Astrocyte (in vitro differentiated cells and primary cell): ENCODE measurements around the gene PALB2. TPM values are rescaled to one million over a fixed set of nuclear protein-coding genes. Genes with fewer than 3 reads are reported as not detected.
"Not testable (repeated sequence)": the region's sequence is repeated elsewhere in the genome, so short reads cannot be mapped to it uniquely, and the experiment has no call there.

Experiments used
- DNase-seq: peaks from one replicate; pipeline ENCODE4 v3.0.0-alpha.2; 2010; ENCODE audit warnings: low read depth
- FAIRE-seq: peaks from 2 replicates; lab custom pipeline; 2011; peaks lifted over from hg19 to GRCh38; lab: Jason Lieb, UNC
- H2AFZ ChIP-seq: 2 replicates; pipeline ENCODE4 v1.6.0; 2012; ENCODE audit warnings: low read depth, low read length, inconsistent platforms
- H3K27ac ChIP-seq: 2 replicates; pipeline ENCODE4 v1.5.1; 2011; ENCODE audit warnings: low read depth, low read length, inconsistent platforms
- H3K27me3 ChIP-seq: 2 replicates; pipeline ENCODE4 v1.6.0; 2011; ENCODE audit warnings: low read length, inconsistent platforms; ENCODE audit not compliant: insufficient read depth
- H3K36me3 ChIP-seq: 2 replicates; pipeline ENCODE4 v1.5.1; 2011; ENCODE audit warnings: low read length, inconsistent platforms; ENCODE audit not compliant: insufficient read depth
- H3K4me1 ChIP-seq: 2 replicates; pipeline ENCODE4 v1.5.1; 2011; ENCODE audit warnings: low read length, inconsistent platforms; ENCODE audit not compliant: insufficient read depth
- H3K4me2 ChIP-seq: 2 replicates; pipeline ENCODE4 v1.6.0; 2012; ENCODE audit warnings: low read length, inconsistent platforms
- H3K4me3 ChIP-seq: 2 replicates; pipeline ENCODE4 v1.5.1; 2011; ENCODE audit warnings: low read depth, mild to moderate bottlenecking, low read length, inconsistent platforms; ENCODE audit not compliant: insufficient read depth
- H3K79me2 ChIP-seq: 2 replicates; pipeline ENCODE4 v1.6.0; 2012; ENCODE audit warnings: mild to moderate bottlenecking, low read length, inconsistent platforms; ENCODE audit not compliant: insufficient read depth
- H3K9ac ChIP-seq: 2 replicates; pipeline ENCODE4 v1.6.0; 2012; ENCODE audit warnings: mild to moderate bottlenecking, low read length, inconsistent platforms
- H3K9me3 ChIP-seq: 2 replicates; pipeline ENCODE4 v1.5.1; 2012; ENCODE audit warnings: low read depth, mild to moderate bottlenecking, low read length, inconsistent platforms; ENCODE audit not compliant: insufficient read depth
- H4K20me1 ChIP-seq: 2 replicates; pipeline ENCODE4 v1.6.0; 2012; ENCODE audit warnings: low read length, inconsistent platforms; ENCODE audit not compliant: insufficient read depth
- H3K27ac Mint-ChIP-seq: one replicate; pipeline ENCODE4 v1.8.0; 2021; ENCODE audit warnings: mild to moderate bottlenecking, mixed read lengths; ENCODE audit not compliant: unreplicated experiment
- H3K27me3 Mint-ChIP-seq: one replicate; pipeline ENCODE4 v1.8.0; 2021; ENCODE audit warnings: low read depth, mixed read lengths; ENCODE audit not compliant: unreplicated experiment
- H3K36me3 Mint-ChIP-seq: one replicate; pipeline ENCODE4 v1.8.0; 2021; ENCODE audit warnings: low read depth, mixed read lengths; ENCODE audit not compliant: unreplicated experiment
- H3K4me1 Mint-ChIP-seq: one replicate; pipeline ENCODE4 v1.8.0; 2021; ENCODE audit warnings: low read depth, mixed read lengths; ENCODE audit not compliant: unreplicated experiment
- H3K4me3 Mint-ChIP-seq: one replicate; pipeline ENCODE4 v1.8.0; 2021; ENCODE audit warnings: mild to moderate bottlenecking, moderate library complexity, mixed read lengths; ENCODE audit not compliant: unreplicated experiment
- H3K9me3 Mint-ChIP-seq: one replicate; pipeline ENCODE4 v1.8.0; 2021; ENCODE audit warnings: mild to moderate bottlenecking, mixed read lengths; ENCODE audit not compliant: unreplicated experiment
- EZH2 ChIP-seq: IDR thresholded peaks from 2 replicates; pipeline ENCODE4 v1.6.1; 2012; ENCODE audit warnings: mild to moderate bottlenecking, low read length, inconsistent platforms; ENCODE audit not compliant: insufficient read depth
- total RNA-seq: library from RNA; stranded (reverse); gene quantifications from 2 replicates; pipeline ENCODE4 v1.2.1, GENCODE V29; 2021
- TF ChIP-seq, protein P1 (sequence below): IDR thresholded peaks from 2 replicates; pipeline ENCODE4 v1.5.1; 2011; ENCODE audit warnings: low read depth, mild to moderate bottlenecking, inconsistent platforms, low read length, moderate library complexity; ENCODE audit not compliant: insufficient read depth

PALB2 gene
- total RNA-seq, 1 donor from 2014 or later = 12.8 TPM

DNA sequence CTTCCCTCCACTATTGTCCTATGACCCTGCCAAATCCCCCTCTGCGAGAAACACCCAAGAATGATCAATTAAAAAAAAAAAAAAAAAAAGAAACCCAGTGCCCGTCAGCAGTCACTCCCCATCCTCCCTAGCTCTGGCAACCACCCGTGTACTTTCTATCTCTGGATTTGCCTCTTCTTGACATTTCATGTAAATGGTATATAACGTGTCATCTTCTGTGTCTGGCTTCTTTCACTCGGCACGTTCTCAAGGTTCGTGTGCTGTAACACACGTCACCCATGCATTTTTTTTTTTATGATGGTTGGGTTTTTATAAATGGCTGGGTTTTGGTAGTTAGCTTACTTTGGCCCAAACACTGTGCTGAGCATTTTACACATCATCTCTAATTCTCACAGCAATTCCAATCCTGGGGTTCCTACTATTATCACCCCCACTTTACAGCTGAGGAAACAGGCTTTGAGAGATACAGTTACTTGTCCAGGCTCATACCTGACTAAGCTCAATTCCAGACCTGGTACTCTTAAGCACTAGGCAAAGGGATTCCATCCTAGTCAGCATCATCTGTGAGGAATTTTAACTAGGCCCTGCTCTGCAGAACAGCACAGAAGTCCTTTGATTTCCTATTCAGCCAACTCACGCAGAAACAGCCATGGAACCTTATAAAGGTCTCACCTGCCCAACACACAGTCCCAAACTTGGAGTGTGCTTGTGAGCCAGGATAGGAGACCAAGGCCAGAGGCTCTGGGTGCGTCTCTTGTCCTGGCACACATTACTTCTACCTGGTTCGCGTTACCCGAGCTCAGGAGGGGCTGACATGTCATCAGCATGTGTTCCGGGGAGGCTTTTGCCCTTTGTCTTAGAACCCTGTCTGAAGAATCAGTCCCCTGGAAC lies 56.7 kb downstream of the PALB2 start:
- H3K9ac ChIP-seq = no peak overlapping the region
- H3K4me3 ChIP-seq = no peak overlapping the region
- H3K36me3 Mint-ChIP-seq = peaks cover 11% of the 10 kb centered on the region
- TF ChIP-seq, protein P1, sequence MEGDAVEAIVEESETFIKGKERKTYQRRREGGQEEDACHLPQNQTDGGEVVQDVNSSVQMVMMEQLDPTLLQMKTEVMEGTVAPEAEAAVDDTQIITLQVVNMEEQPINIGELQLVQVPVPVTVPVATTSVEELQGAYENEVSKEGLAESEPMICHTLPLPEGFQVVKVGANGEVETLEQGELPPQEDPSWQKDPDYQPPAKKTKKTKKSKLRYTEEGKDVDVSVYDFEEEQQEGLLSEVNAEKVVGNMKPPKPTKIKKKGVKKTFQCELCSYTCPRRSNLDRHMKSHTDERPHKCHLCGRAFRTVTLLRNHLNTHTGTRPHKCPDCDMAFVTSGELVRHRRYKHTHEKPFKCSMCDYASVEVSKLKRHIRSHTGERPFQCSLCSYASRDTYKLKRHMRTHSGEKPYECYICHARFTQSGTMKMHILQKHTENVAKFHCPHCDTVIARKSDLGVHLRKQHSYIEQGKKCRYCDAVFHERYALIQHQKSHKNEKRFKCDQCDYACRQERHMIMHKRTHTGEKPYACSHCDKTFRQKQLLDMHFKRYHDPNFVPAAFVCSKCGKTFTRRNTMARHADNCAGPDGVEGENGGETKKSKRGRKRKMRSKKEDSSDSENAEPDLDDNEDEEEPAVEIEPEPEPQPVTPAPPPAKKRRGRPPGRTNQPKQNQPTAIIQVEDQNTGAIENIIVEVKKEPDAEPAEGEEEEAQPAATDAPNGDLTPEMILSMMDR = no peak
- no peak for TF ChIP-seq EZH2
- no peak overlapping the region for H3K27ac ChIP-seq
- H3K79me2 ChIP-seq = peaks cover 28% of the 10 kb centered on the region
- H3K4me1 ChIP-seq = peaks cover 16% of the 10 kb centered on the region
- H3K4me1 Mint-ChIP-seq = peaks cover 5% of the 10 kb centered on the region
- H2AFZ ChIP-seq = no peak overlapping the region
- no peak overlapping the region for H3K27ac Mint-ChIP-seq
- no peak overlapping the region for H3K4me3 Mint-ChIP-seq
- no peaks in the 10 kb centered on the region for H3K27me3 Mint-ChIP-seq
- FAIRE-seq (no peak), DNase-seq (no peak)
- peaks cover 24% of the 10 kb centered on the region for H4K20me1 ChIP-seq
- no peaks in the 10 kb centered on the region for H3K9me3 ChIP-seq
- H3K4me2 ChIP-seq = no peak overlapping the region
- H3K9me3 Mint-ChIP-seq = peaks cover 2% of the 10 kb centered on the region
- no peaks in the 10 kb centered on the region for H3K27me3 ChIP-seq
- peaks cover 37% of the 10 kb centered on the region for H3K36me3 ChIP-seq

GRCh38 chr16:23583271-23583670 lies 57.8 kb downstream of the PALB2 start:
- H2AFZ ChIP-seq, H3K27me3 ChIP-seq, H3K4me3 Mint-ChIP-seq, H3K27ac ChIP-seq, H3K9ac ChIP-seq, H3K4me1 Mint-ChIP-seq, DNase-seq, H3K9me3 Mint-ChIP-seq, H3K4me2 ChIP-seq, H3K27ac Mint-ChIP-seq, H3K27me3 Mint-ChIP-seq, FAIRE-seq, H3K4me3 ChIP-seq, H3K9me3 ChIP-seq: not testable (repeated sequence)
- Histone ChIP-seq H3K79me2 (peaks cover 16% of the 10 kb centered on the region), H4K20me1 (peaks cover 13% of the 10 kb centered on the region), H3K4me1 (peaks cover 12% of the 10 kb centered on the region), H3K36me3 (peaks cover 33% of the 10 kb centered on the region)
- H3K36me3 Mint-ChIP-seq = peaks cover 13% of the 10 kb centered on the region

DNA sequence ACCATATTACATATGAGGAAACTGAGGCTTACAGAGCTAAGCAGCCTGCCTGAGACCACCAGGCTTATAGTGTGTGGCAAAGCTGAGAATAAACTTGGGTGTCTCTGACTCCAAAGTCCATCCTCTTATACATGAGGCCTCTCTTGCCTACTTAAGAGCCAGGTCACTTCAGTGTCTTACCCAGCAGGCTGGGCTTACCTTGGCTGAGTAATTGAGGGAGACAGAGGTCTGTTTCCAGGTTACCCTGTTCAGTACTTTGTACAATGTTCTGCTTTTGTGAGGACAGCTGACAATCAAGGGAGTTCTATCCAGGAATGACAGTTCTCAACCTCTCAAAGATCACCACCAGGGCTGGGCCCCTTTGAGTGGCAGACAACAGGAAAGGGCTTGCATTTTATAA lies 59.3 kb downstream of the PALB2 start:
- Histone ChIP-seq H3K4me2 (no peak overlapping the region), H2AFZ (no peak overlapping the region), H3K79me2 (peaks cover 5% of the 10 kb centered on the region), H4K20me1 (no peaks in the 10 kb centered on the region), H3K9ac (no peak overlapping the region), H3K36me3 (peaks cover 33% of the 10 kb centered on the region), H3K27ac (no peak overlapping the region), H3K4me1 (no peaks in the 10 kb centered on the region), H3K9me3 (no peaks in the 10 kb centered on the region), H3K4me3 (no peak overlapping the region), H3K27me3 (no peaks in the 10 kb centered on the region)
- FAIRE-seq (no peak), DNase-seq (no peak)
- peaks cover 2% of the 10 kb centered on the region for H3K9me3 Mint-ChIP-seq
- TF ChIP-seq, protein P1 = no peak
- no peak for TF ChIP-seq EZH2
- H3K4me1 Mint-ChIP-seq = no peaks in the 10 kb centered on the region
- no peak overlapping the region for H3K27ac Mint-ChIP-seq
- H3K27me3 Mint-ChIP-seq = no peaks in the 10 kb centered on the region
- H3K36me3 Mint-ChIP-seq = peaks cover 9% of the 10 kb centered on the region
- no peak overlapping the region for H3K4me3 Mint-ChIP-seq
